Smooth muscle cell (in vitro differentiated cells): ENCODE measurements around the gene SLC66A2. TPM values are rescaled to one million over a fixed set of nuclear protein-coding genes. Genes with fewer than 3 reads are reported as not detected.

Experiments used
- DNase-seq: peaks from one replicate; lab custom pipeline; 2025; ENCODE audit not compliant: unreplicated experiment; lab: John Stamatoyannopoulos, UW
- H2AFZ ChIP-seq: fragments of 200-600 bp; sonication (generic); 2 replicates; pipeline ENCODE4 v1.6.0; 2016; ENCODE audit warnings: antibody characterized with exemption, low read depth, mild to moderate bottlenecking
- H3F3A ChIP-seq: fragments of 200-600 bp; sonication (generic); 2 replicates; pipeline ENCODE4 v1.6.0; 2017; ENCODE audit warnings: antibody characterized with exemption, low read depth
- H3K27ac ChIP-seq: fragments of 200-600 bp; sonication (generic); 2 replicates; pipeline ENCODE4 v1.5.1; 2016; ENCODE audit warnings: low read depth, mild to moderate bottlenecking
- H3K27me3 ChIP-seq: fragments of 200-600 bp; sonication (generic); 2 replicates; pipeline ENCODE4 v1.6.1; 2016; ENCODE audit warnings: low read depth, mild to moderate bottlenecking
- H3K36me3 ChIP-seq: fragments of 200-600 bp; sonication (generic); 2 replicates; pipeline ENCODE4 v1.5.1; 2016; ENCODE audit warnings: low read depth
- H3K4me1 ChIP-seq: fragments of 200-600 bp; sonication (generic); 2 replicates; pipeline ENCODE4 v1.5.1; 2016; ENCODE audit warnings: low read depth
- H3K4me2 ChIP-seq: fragments of 200-600 bp; sonication (generic); 2 replicates; pipeline ENCODE4 v1.6.0; 2016; ENCODE audit warnings: mild to moderate bottlenecking
- H3K4me3 ChIP-seq: fragments of 200-600 bp; sonication (generic); 2 replicates; pipeline ENCODE4 v1.5.1; 2016; ENCODE audit warnings: mild to moderate bottlenecking
- H3K79me2 ChIP-seq: fragments of 200-600 bp; sonication (generic); 2 replicates; pipeline ENCODE4 v1.6.0; 2016; ENCODE audit warnings: low read depth, mild to moderate bottlenecking
- H3K9ac ChIP-seq: fragments of 200-600 bp; sonication (generic); 2 replicates; pipeline ENCODE4 v1.6.0; 2016; ENCODE audit warnings: low read depth
- H3K9me3 ChIP-seq: fragments of 200-600 bp; sonication (generic); replicated peaks from 2 replicates; pipeline ENCODE4 v1.5.1; 2016; ENCODE audit warnings: low read depth
- H4K20me1 ChIP-seq: fragments of 200-600 bp; sonication (generic); 2 replicates; pipeline ENCODE4 v1.6.0; 2016; ENCODE audit warnings: low read depth
- WGBS: methylation state at CpG from one replicate; pipeline ENCODE4 v1.1.7; 2016; ENCODE audit warnings: low lambda C conversion rate; 5-methylcytosine and 5-hydroxymethylcytosine counted together
- polyA plus RNA-seq: library from polyadenylated mRNA; unstranded; fragments of >200 nt; fragmentation: Nextera tagmentation; extraction: Ambion mirVana; gene quantifications from 2 replicates; pipeline ENCODE4 v1.2.1, GENCODE V29; 2016
- total RNA-seq: library from RNA; depleted of rRNA; stranded (reverse); fragments of >200 nt; gene quantifications from 2 replicates; pipeline ENCODE4 v1.2.3, GENCODE V29; 2014
- TF ChIP-seq, protein P1 (sequence below): fragments of 200-600 bp; sonication (generic); IDR thresholded peaks from 2 replicates; pipeline ENCODE4 v1.5.1; 2017; ENCODE audit warnings: borderline replicate concordance, mild to moderate bottlenecking, antibody characterized with exemption; ENCODE audit not compliant: insufficient read depth, poor library complexity, severe bottlenecking

SLC66A2 gene
- total and polyA plus RNA-seq, 2 experiments from 2014 or later, result 23.6 to 37.9 TPM

DNA sequence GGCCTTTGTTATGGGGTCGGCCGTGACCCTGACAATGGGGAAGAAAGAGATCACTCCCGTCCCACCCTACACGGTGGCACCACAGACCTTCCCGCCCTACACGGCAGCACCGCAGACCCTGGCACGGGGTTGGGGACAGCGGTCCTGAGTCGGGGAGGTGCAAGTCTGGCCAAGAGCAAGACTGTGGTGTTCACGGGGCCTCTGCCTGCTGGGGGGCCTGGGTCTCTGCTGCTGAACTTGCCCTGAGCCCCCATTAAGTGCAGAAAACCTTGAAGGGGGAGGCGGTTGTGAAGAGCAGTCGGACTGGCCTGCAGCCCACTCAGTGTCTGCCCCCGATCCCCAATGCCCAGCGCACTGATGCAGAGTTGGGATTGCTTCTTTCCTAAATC lies 75.9 kb downstream of the SLC66A2 start:
- no peaks in the 10 kb centered on the region for H3K4me1 ChIP-seq
- H3K4me2 ChIP-seq, result no peak overlapping the region
- TF ChIP-seq, protein P1, sequence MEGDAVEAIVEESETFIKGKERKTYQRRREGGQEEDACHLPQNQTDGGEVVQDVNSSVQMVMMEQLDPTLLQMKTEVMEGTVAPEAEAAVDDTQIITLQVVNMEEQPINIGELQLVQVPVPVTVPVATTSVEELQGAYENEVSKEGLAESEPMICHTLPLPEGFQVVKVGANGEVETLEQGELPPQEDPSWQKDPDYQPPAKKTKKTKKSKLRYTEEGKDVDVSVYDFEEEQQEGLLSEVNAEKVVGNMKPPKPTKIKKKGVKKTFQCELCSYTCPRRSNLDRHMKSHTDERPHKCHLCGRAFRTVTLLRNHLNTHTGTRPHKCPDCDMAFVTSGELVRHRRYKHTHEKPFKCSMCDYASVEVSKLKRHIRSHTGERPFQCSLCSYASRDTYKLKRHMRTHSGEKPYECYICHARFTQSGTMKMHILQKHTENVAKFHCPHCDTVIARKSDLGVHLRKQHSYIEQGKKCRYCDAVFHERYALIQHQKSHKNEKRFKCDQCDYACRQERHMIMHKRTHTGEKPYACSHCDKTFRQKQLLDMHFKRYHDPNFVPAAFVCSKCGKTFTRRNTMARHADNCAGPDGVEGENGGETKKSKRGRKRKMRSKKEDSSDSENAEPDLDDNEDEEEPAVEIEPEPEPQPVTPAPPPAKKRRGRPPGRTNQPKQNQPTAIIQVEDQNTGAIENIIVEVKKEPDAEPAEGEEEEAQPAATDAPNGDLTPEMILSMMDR, result no peak
- H3F3A ChIP-seq, result no peaks in the 10 kb centered on the region
- no peaks in the 10 kb centered on the region for H3K9me3 ChIP-seq
- no peaks in the 10 kb centered on the region for H3K36me3 ChIP-seq
- no peaks in the 10 kb centered on the region for H3K27me3 ChIP-seq
- no peak overlapping the region for H3K4me3 ChIP-seq
- no peak overlapping the region for H3K9ac ChIP-seq
- WGBS, result 92% methylated on average over 15 of the region's 15 CpGs
- no peak for DNase-seq
- no peak overlapping the region for H3K27ac ChIP-seq
- H2AFZ ChIP-seq, result no peak overlapping the region
- H3K79me2 ChIP-seq, result no peaks in the 10 kb centered on the region
- H4K20me1 ChIP-seq, result no peaks in the 10 kb centered on the region

DNA sequence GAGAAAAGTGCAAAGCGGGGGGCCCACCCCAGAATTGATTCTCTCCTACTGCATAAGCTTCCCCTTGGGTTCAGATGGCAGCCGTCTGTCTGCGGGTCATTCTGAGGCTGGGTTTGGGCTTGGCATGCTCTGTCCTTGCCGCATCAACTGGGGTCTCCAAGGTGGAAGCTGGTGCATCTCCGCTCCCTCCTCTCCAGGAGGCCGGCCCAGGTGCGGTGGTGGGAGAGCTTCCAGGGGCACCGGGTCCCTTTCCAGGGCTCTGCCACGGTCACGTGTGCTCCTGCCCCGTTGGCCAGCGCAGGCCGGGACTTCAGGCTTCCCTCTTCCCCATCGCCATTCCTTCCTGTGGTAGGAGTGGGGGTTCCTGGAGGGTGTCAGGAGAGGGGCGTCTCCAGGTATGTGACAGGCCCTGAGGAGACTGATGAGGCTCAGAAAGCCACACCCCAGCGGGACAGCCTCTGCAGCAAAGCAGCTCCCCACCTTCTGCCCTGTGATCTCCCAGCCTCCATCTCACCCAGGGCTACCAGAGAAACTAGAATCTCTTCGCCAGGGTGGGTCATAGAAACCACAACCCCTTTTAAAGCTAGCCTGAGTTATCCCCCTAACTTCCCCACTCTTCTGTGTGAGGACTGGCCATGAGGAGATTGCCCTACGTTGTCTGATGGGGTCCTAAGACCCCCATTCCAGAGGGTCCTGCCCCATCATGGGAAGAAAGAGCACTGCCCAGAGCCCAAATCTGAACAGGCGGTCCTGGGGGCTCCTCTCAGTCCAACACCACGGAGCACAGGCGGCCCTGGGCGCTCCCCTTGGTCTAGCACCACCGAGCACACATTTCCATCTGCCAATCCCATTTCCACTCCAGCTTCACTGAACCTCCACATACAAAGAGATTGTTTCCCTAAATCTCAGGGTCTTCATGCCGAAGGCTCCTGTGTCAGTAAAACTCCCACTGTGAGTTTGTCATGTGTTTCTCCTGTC lies 76.6 kb downstream of the SLC66A2 start:
- WGBS, result 85% methylated on average over 24 of the region's 24 CpGs
- Histone ChIP-seq H3K4me1 (no peaks in the 10 kb centered on the region), H2AFZ (no peak overlapping the region), H3K36me3 (no peaks in the 10 kb centered on the region), H3K79me2 (no peaks in the 10 kb centered on the region), H3F3A (no peaks in the 10 kb centered on the region), H3K27ac (no peak overlapping the region), H3K4me3 (no peak overlapping the region), H3K27me3 (no peaks in the 10 kb centered on the region), H3K9me3 (no peaks in the 10 kb centered on the region), H4K20me1 (no peaks in the 10 kb centered on the region), H3K4me2 (no peak overlapping the region), H3K9ac (no peak overlapping the region)
- DNase-seq, result no peak
- TF ChIP-seq, protein P1, result no peak

DNA sequence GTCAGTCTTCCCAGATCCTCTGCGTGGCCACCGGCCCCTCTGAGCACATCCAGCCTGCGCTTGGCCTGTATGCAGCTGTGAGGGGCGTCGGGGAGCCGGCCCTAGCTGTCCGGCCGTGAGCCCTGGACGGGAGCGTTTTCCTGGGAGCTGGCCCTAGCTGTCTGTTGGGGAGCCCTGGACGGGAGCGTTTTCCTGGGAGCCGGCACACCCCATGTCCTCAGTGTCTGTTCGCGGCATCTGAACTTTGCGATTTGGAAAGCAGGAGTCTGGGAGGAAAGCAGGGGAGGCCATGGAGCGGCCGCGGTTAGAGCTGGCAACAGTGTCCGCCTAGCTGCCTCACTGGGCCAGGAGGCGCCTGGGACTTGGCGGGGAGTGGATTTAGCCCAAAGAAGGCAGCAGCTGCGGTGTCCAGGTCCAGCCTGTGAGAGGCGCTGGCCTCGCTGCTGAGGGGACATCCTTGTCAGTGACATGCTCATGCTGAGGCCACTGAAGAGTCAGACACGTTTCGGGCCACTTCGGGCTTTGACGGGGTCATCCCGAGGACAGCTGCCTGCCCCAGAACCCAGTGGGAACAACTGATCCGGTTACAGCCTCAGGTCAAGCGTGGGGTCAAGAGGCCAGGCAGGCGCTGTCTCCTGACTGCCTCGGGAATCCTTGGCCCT lies 77.9 kb downstream of the SLC66A2 start:
- TF ChIP-seq, protein P1, result no peak
- H3K9me3 ChIP-seq, result no peaks in the 10 kb centered on the region
- no peaks in the 10 kb centered on the region for H3K79me2 ChIP-seq
- H3F3A ChIP-seq, result no peaks in the 10 kb centered on the region
- H3K27ac ChIP-seq, result no peak overlapping the region
- H4K20me1 ChIP-seq, result no peaks in the 10 kb centered on the region
- H3K4me1 ChIP-seq, result no peaks in the 10 kb centered on the region
- DNase-seq, result no peak
- no peak overlapping the region for H3K4me2 ChIP-seq
- 89% methylated on average over 32 of the region's 34 CpGs for whole genome bisulfite sequencing
- no peaks in the 10 kb centered on the region for H3K27me3 ChIP-seq
- H3K9ac ChIP-seq, result no peak overlapping the region
- no peak overlapping the region for H3K4me3 ChIP-seq
- no peak overlapping the region for H2AFZ ChIP-seq
- H3K36me3 ChIP-seq, result no peaks in the 10 kb centered on the region
